Osteoblast (primary cell): ENCODE measurements around the gene SFMBT2. TPM values are rescaled to one million over a fixed set of nuclear protein-coding genes. Genes with fewer than 3 reads are reported as not detected.

Source experiments
- DNase-seq: peaks from one replicate; pipeline ENCODE4 v3.0.0; 2011; ENCODE audit warnings: low spot score, mixed read lengths; ENCODE audit not compliant: insufficient read length; ENCODE audit errors: missing footprints
- H2AFZ ChIP-seq: 2 replicates; pipeline ENCODE4 v1.6.0; 2011; ENCODE audit warnings: mild to moderate bottlenecking, low read length
- H3K27ac ChIP-seq: 2 replicates; pipeline ENCODE4 v1.5.1; 2011; ENCODE audit warnings: mild to moderate bottlenecking, low read depth, low read length, moderate library complexity
- H3K27me3 ChIP-seq: 2 replicates; pipeline ENCODE4 v1.6.0; 2012; ENCODE audit warnings: mild to moderate bottlenecking, control low read depth, inconsistent platforms, low read length, moderate library complexity; ENCODE audit not compliant: insufficient read depth
- H3K36me3 ChIP-seq: 2 replicates; pipeline ENCODE4 v1.5.1; 2011; ENCODE audit warnings: mild to moderate bottlenecking, low read length, control low read depth, moderate library complexity; ENCODE audit not compliant: insufficient read depth
- H3K4me1 ChIP-seq: 2 replicates; pipeline ENCODE4 v1.5.1; 2011; ENCODE audit warnings: mild to moderate bottlenecking, low read length, control low read depth, moderate library complexity; ENCODE audit not compliant: insufficient read depth
- H3K4me2 ChIP-seq: 2 replicates; pipeline ENCODE4 v1.6.0; 2011; ENCODE audit warnings: mild to moderate bottlenecking, low read length; ENCODE audit not compliant: insufficient read depth
- H3K4me3 ChIP-seq: fragments of 200-600 bp; sonication (generic); 3 replicates; pipeline ENCODE4 v1.5.1; 2012; ENCODE audit warnings: mild to moderate bottlenecking, low read length, inconsistent platforms; ENCODE audit not compliant: insufficient read depth
- H3K79me2 ChIP-seq: 2 replicates; pipeline ENCODE4 v1.6.0; 2012; ENCODE audit warnings: mild to moderate bottlenecking, low read length, control low read depth, inconsistent platforms; ENCODE audit not compliant: insufficient read depth
- H3K9me3 ChIP-seq: 2 replicates; pipeline ENCODE4 v1.5.1; 2011; ENCODE audit warnings: low read depth, low read length, control low read depth
- H4K20me1 ChIP-seq: 2 replicates; pipeline ENCODE4 v1.6.0; 2012; ENCODE audit warnings: mild to moderate bottlenecking, low read length, control low read depth; ENCODE audit not compliant: insufficient read depth
- total RNA-seq: library from RNA; depleted of rRNA; stranded (reverse); fragments of >200 nt; gene quantifications from 2 replicates; pipeline ENCODE4 v1.2.3, GENCODE V29; 2012
- TF ChIP-seq, protein P1 (sequence below): IDR thresholded peaks from 2 replicates; pipeline ENCODE4 v1.5.1; 2011; ENCODE audit warnings: mild to moderate bottlenecking, low read depth, low read length, moderate library complexity; ENCODE audit errors: extremely low read depth

The SFMBT2 gene
- total RNA-seq, 1 donor = under 0.01 TPM

DNA sequence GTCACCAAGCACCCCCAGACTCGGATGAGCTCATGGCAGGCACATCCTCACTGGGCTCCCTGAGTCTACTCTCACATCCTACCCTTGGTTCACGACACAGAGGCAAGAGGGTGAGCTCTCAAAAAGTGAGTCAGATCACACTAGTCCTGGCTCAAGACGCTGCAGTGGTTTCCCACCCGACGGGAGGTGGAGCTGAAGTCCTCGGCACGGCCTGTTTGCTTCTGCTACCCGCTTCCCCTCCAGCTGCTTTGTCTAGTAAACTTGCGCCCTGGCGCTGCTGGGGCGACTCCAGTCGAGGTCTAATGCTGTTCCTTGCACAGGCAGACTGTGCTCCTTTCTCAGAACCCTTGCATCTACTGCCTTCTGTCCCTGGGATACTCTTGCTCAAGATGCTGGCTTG, 13.5 kb upstream of the SFMBT2 start:
- H3K4me1 ChIP-seq = no peaks in the 10 kb centered on the region
- no peaks in the 10 kb centered on the region for H4K20me1 ChIP-seq
- no peaks in the 10 kb centered on the region for H3K79me2 ChIP-seq
- H3K36me3 ChIP-seq = no peaks in the 10 kb centered on the region
- TF ChIP-seq, protein P1, sequence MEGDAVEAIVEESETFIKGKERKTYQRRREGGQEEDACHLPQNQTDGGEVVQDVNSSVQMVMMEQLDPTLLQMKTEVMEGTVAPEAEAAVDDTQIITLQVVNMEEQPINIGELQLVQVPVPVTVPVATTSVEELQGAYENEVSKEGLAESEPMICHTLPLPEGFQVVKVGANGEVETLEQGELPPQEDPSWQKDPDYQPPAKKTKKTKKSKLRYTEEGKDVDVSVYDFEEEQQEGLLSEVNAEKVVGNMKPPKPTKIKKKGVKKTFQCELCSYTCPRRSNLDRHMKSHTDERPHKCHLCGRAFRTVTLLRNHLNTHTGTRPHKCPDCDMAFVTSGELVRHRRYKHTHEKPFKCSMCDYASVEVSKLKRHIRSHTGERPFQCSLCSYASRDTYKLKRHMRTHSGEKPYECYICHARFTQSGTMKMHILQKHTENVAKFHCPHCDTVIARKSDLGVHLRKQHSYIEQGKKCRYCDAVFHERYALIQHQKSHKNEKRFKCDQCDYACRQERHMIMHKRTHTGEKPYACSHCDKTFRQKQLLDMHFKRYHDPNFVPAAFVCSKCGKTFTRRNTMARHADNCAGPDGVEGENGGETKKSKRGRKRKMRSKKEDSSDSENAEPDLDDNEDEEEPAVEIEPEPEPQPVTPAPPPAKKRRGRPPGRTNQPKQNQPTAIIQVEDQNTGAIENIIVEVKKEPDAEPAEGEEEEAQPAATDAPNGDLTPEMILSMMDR = no peak
- no peaks in the 10 kb centered on the region for H3K9me3 ChIP-seq
- no peak overlapping the region for H3K4me2 ChIP-seq
- no peak overlapping the region for H2AFZ ChIP-seq
- H3K27ac ChIP-seq = no peak overlapping the region
- DNase-seq = no peak
- H3K27me3 ChIP-seq = no peaks in the 10 kb centered on the region
- H3K4me3 ChIP-seq = no peak overlapping the region

DNA sequence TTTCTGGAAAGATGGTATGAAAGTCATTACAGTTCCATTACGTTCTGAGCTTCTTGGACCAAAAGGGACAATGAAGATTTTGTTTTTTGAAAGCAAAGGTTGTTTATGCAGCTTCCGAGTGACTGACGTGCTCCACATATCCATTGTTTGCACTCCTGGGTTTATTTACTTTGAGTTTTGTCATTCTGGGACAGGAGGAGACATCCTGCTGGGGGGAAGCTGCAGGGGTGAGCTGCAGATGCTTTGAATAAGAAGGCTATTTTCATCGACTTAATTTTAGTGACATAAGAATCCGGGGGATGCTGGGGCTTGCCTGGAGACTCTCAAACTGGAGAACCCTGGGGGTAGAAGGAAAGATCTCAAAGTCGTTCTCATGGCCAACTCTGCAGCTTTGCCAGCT, 12.7 kb upstream of the SFMBT2 start:
- Histone ChIP-seq H3K4me1 (no peaks in the 10 kb centered on the region), H3K9me3 (no peaks in the 10 kb centered on the region), H3K27me3 (no peaks in the 10 kb centered on the region), H3K79me2 (no peaks in the 10 kb centered on the region), H4K20me1 (no peaks in the 10 kb centered on the region), H3K36me3 (no peaks in the 10 kb centered on the region), H2AFZ (no peak overlapping the region), H3K27ac (no peak overlapping the region), H3K4me3 (no peak overlapping the region), H3K4me2 (no peak overlapping the region)
- DNase-seq = no peak
- TF ChIP-seq, protein P1 = no peak

DNA sequence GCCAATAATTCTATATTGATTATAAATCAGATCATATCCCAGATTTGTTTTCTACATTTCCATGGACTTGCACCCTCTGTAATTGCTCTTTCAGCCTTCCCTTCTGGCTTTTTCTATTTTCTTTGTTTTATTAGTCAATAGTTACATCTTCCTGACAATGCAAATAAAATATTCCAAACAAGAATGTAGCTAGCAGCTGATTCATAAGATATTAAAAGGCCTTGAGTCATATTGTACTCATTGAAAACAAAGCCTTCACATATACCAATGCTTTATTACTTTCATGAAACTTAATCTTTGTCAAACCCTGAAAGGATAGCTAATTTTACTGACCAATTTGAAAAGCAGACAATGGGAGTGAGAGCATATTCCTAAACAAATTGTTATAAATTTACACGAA, 10.7 kb upstream of the SFMBT2 start:
- H3K9me3 ChIP-seq = no peaks in the 10 kb centered on the region
- H3K36me3 ChIP-seq = no peaks in the 10 kb centered on the region
- H2AFZ ChIP-seq = no peak overlapping the region
- no peaks in the 10 kb centered on the region for H4K20me1 ChIP-seq
- no peaks in the 10 kb centered on the region for H3K27me3 ChIP-seq
- H3K4me1 ChIP-seq = no peaks in the 10 kb centered on the region
- no peaks in the 10 kb centered on the region for H3K79me2 ChIP-seq
- H3K27ac ChIP-seq = no peak overlapping the region
- no peak overlapping the region for H3K4me2 ChIP-seq
- TF ChIP-seq, protein P1 = no peak
- no peak for DNase-seq
- H3K4me3 ChIP-seq = no peak overlapping the region

DNA sequence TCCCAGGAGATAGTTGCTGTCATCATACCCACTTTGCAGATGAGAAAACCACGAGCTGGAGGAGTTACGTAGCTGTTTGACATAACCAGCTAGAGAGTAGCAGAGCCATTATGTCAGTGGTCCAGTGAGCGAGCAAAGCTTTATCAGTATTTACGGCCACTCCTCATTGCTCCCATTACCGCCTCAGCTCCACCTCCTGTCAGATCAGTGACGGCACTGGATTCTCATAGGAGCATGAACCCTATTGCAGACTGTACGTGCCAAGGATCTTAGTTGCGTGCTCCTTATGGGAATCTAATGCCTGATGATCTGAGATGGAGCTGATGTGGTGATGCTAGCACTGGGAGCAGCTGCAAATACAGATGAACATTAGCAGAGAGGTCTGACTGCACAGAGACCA, 9.2 kb upstream of the SFMBT2 start:
- Histone ChIP-seq H3K27me3 (no peaks in the 10 kb centered on the region), H3K27ac (no peak overlapping the region), H2AFZ (no peak overlapping the region)

More for the DNA sequence above, 9.2 kb upstream of the SFMBT2 start:
- no peak overlapping the region for H3K4me3 ChIP-seq
- TF ChIP-seq, protein P1 = no peak
- H3K36me3 ChIP-seq = no peaks in the 10 kb centered on the region
- H4K20me1 ChIP-seq = no peaks in the 10 kb centered on the region
- H3K4me1 ChIP-seq = no peaks in the 10 kb centered on the region
- no peaks in the 10 kb centered on the region for H3K79me2 ChIP-seq
- H3K9me3 ChIP-seq = no peaks in the 10 kb centered on the region
- no peak for DNase-seq
- H3K4me2 ChIP-seq = no peak overlapping the region
